Esophagus squamous epithelium (tissue), 5 donors: ENCODE measurements around the gene HLA-E. TPM values are rescaled to one million over a fixed set of nuclear protein-coding genes. Genes with fewer than 3 reads are reported as not detected.

Experiments
- DNase-seq: peaks from one replicate; lab custom pipeline; 2025; lab: John Stamatoyannopoulos, UW
- H3K27ac ChIP-seq, 4 donors: fragments of 200-600 bp; sonication (generic); one replicate each; pipeline ENCODE4 v1.5.1; 2016 to 2019; ENCODE audit warnings: mild to moderate bottlenecking in 1 of 4
- H3K27me3 ChIP-seq, 4 donors: fragments of 200-600 bp; sonication (generic); 1 replicate in 3 of 4; 2 replicates in 1 of 4; pipeline versions ENCODE4 v1.5.1 to v1.6.0; 2017 to 2021; ENCODE audit warnings: antibody characterized with exemption in 1 of 4
- H3K36me3 ChIP-seq, 3 donors: fragments of 200-600 bp; sonication (generic); one replicate each; pipeline ENCODE4 v1.5.1; 2016 to 2019
- H3K4me1 ChIP-seq, 3 donors: fragments of 200-600 bp; sonication (generic); one replicate each; pipeline ENCODE4 v1.5.1; 2017 to 2019
- H3K4me3 ChIP-seq, 4 donors: fragments of 200-600 bp; sonication (generic); 1 replicate in 3 of 4; 2 replicates in 1 of 4; pipeline ENCODE4 v1.5.1; 2016 to 2019; ENCODE audit warnings: mild to moderate bottlenecking in 2 of 4, moderate library complexity in 1 of 4
- H3K9me3 ChIP-seq, 3 donors: fragments of 200-600 bp; sonication (generic); one replicate each; pipeline ENCODE4 v1.5.1; 2016 to 2019
- POLR2A ChIP-seq, 4 donors: fragments of 450-650 bp; IDR thresholded peaks; one replicate each; pipeline ENCODE4 v1.6.1; 2017; ENCODE audit warnings: antibody characterized with exemption in 4 of 4, mild to moderate bottlenecking in 4 of 4, moderate library complexity in 3 of 4
- WGBS, 2 donors: methylation state at CpG; one replicate each; pipeline ENCODE4 v1.1.5; 2018; 5-methylcytosine and 5-hydroxymethylcytosine counted together
- intact Hi-C: fragments of 100-400 bp; cut with DNase I; formaldehyde crosslinking; loops from one replicate; pipeline ENCODE4 v1.15.0; 2022
- total RNA-seq, 4 donors: library from RNA; depleted of rRNA; stranded (reverse); fragments of >200 nt; gene quantifications; one replicate each; pipeline ENCODE4 v1.1.0, GENCODE V29; 2016
- TF ChIP-seq, protein P1 (sequence below), 6 experiments: fragments of 450-650 bp in 4 of 6; fragments of 200-600 bp in 2 of 6; sonication (generic) in 2 of 6; IDR thresholded peaks; one replicate each; pipeline ENCODE4 v1.5.1; 2016 to 2019; ENCODE audit warnings: antibody characterized with exemption in 6 of 6, mild to moderate bottlenecking in 4 of 6, moderate library complexity in 4 of 6
- donor health status: DM: yes; HTN: yes; CAD: no.

The HLA-E gene
- total RNA-seq, 4 donors from 2014 or later: 263 to 597 (median 356) TPM

DNA sequence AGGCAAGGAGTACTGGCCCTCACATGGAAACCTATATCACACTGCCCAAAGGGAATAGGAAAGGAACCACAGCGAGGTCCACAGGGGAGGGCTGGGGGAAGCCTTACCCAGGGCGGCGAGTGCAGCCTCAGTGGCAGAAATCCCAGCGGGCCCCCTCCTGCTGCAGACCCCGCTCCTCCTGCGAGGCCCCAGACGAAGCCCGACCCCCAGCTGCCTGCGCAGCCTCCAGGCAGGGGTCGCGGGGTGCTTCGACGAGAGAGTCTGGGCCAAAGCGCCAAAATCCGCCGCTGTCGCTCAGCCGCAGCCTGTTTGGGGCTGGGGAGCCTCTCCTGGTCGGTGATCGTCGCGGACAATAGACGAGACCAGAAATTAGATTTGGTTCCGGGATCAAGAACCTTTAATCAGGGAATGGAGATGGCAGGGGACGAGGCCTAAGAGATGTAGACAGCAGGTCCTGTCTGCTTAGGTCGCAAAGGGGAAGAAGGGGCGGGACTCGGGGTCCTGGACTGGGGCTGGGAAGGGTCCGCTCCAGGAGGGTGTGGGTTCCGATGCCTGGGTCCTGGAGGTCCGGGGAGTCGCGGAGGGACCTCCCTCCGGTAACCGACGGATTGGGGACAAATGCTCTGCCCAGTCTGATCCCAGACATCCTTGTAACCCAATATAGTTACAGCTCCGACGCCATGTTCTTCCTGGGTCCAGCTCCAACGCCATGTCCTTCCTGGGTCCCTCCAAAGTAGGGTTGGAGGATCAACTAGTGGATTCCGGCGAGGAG is 36.4 kb upstream of the HLA-E start:
- 30 to 40% methylated on average over 4 to 18 of the region's 41 CpGs for WGBS, 2 donors
- Histone ChIP-seq H3K9me3 (no peaks in the 10 kb centered on the region), H3K4me1 (peaks cover 14 to 34% (median 16%) of the 10 kb centered on the region in 3 donors), H3K27me3 (peaks cover 8 to 96% (median 34%) of the 10 kb centered on the region in 4 donors), H3K4me3 (no peak overlapping the region), H3K27ac (no peak overlapping the region), H3K36me3 (no peaks in the 10 kb centered on the region)
- intact Hi-C loops: no loop called here
- DNase-seq: no peak
- TF ChIP-seq POLR2A (IDR thresholded peaks at IDR 0.05): no peak
- TF ChIP-seq, protein P1, sequence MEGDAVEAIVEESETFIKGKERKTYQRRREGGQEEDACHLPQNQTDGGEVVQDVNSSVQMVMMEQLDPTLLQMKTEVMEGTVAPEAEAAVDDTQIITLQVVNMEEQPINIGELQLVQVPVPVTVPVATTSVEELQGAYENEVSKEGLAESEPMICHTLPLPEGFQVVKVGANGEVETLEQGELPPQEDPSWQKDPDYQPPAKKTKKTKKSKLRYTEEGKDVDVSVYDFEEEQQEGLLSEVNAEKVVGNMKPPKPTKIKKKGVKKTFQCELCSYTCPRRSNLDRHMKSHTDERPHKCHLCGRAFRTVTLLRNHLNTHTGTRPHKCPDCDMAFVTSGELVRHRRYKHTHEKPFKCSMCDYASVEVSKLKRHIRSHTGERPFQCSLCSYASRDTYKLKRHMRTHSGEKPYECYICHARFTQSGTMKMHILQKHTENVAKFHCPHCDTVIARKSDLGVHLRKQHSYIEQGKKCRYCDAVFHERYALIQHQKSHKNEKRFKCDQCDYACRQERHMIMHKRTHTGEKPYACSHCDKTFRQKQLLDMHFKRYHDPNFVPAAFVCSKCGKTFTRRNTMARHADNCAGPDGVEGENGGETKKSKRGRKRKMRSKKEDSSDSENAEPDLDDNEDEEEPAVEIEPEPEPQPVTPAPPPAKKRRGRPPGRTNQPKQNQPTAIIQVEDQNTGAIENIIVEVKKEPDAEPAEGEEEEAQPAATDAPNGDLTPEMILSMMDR (IDR thresholded peaks at IDR 0.05): no peak

DNA sequence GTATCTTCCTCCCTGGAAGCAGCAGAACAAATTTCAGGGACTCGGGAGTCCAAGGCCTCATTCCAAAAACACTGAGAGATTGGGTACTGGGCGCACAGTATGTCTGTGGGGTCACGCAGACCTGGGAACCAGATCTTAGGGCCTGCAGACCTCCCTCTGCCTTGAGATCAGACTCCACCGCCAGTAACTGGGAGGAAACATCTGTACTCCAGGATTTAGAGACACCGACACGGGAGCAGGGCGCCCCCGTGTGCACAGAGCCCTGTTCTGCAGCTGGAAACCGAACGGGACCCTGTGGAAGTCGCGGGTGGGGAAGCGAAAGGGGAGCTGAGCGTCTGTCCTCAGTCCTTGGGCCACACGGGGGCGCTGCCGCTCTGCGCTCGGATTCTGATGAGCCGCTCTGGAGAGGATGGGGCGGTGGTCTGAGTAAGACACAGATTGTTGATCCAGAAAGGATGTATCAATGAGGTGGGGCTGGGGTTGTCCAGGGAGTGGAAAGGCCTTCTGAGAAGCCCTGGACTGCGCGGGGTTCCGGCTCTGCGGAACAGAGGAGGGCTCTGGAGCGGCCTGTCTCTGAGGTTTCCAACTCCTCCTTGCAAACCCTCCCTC is 35.7 kb upstream of the HLA-E start:
- intact Hi-C loops: no loop called here
- WGBS, 2 donors: 10 to 14% methylated on average over 7 to 19 of the region's 26 CpGs
- no peak for DNase-seq
- Histone ChIP-seq H3K9me3 (no peaks in the 10 kb centered on the region), H3K27me3 (peaks cover 8 to 96% (median 29%) of the 10 kb centered on the region in 4 donors), H3K4me3 (peak overlapping the region in 2 of 4 donors; percentile 11 to 43), H3K27ac (no peak overlapping the region), H3K4me1 (peaks cover 14 to 34% (median 16%) of the 10 kb centered on the region in 3 donors), H3K36me3 (no peaks in the 10 kb centered on the region)
- TF ChIP-seq, protein P1 (IDR thresholded peaks at IDR 0.05): peak; percentile 59 to 91 (median 84)
- TF ChIP-seq POLR2A (IDR thresholded peaks at IDR 0.05): no peak

DNA sequence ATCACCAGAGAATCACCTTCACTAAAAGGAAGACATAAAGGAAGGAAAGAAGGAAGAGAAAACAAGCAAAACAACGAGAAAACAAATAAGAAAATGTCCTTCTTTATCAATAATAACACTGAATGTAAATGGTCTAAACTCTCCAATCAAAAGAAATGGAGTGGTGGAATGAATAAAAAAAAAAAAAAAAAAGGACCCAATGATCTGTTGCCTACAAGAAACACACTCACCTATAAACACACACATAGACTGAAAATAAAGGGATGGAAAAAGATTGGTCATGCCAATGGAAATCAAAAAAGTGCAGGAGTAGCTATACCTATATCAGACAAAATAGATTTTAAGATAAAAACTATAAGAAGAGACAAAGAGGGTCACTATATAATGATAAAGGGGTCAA is 30.2 kb upstream of the HLA-E start:
- WGBS, 2 donors: 29 to 36% methylated on average over 1 of the region's 1 CpG
- H3K27me3 ChIP-seq: peaks cover 6 to 100% (median 14%) of the 10 kb centered on the region in 4 donors
- H3K27ac ChIP-seq: no peak overlapping the region
- peaks cover 0 to 6% (median 0%) of the 10 kb centered on the region in 3 donors for H3K9me3 ChIP-seq
- intact Hi-C loops: no loop called here
- DNase-seq: no peak
- no peaks in the 10 kb centered on the region for H3K36me3 ChIP-seq
- H3K4me3 ChIP-seq: no peak overlapping the region
- TF ChIP-seq, protein P1 (IDR thresholded peaks at IDR 0.05): no peak
- no peak for TF ChIP-seq POLR2A (IDR thresholded peaks at IDR 0.05)
- H3K4me1 ChIP-seq: peaks cover 5 to 12% (median 6%) of the 10 kb centered on the region in 3 donors

DNA sequence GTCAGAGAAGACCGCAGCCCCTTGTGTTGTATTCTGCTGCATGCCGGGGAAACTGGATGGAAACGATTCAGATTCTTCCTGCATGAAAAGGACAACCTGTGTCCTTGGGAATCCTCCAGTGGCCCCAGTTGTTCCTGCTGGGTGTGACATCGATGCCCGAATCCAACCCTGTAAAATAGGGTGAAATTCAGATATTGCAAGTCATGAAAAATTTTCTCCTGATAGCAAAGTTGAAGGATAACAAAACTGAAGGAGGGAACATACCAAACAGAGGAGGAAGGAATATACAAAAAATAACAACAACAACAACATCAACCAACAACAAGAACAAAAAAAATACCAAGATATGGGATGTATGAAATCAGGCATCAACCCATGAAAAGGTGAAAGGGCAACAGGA is 28.3 kb upstream of the HLA-E start:
- Histone ChIP-seq H3K27ac (no peak overlapping the region), H3K9me3 (peaks cover 0 to 6% (median 0%) of the 10 kb centered on the region in 3 donors), H3K36me3 (no peaks in the 10 kb centered on the region), H3K27me3 (peaks cover 8 to 100% (median 23%) of the 10 kb centered on the region in 4 donors), H3K4me1 (peaks cover 9 to 19% (median 12%) of the 10 kb centered on the region in 3 donors), H3K4me3 (no peak overlapping the region)
- TF ChIP-seq POLR2A (IDR thresholded peaks at IDR 0.05): no peak
- 79 to 80% methylated on average over 1 to 5 of the region's 5 CpGs for WGBS, 2 donors
- intact Hi-C loops: no loop called here
- DNase-seq: no peak

- Histone ChIP-seq H3K4me1 (peaks cover 12 to 32% (median 20%) of the 10 kb centered on the region in 3 donors), H3K9me3 (peaks cover 0 to 6% (median 0%) of the 10 kb centered on the region in 3 donors), H3K27ac (no peak overlapping the region), H3K4me3 (no peak overlapping the region), H3K27me3 (peaks cover 9 to 100% (median 23%) of the 10 kb centered on the region in 4 donors), H3K36me3 (no peaks in the 10 kb centered on the region)
- WGBS, 2 donors: 44 to 55% methylated on average over 7 of the region's 7 CpGs
- intact Hi-C loops: no loop called here
- TF ChIP-seq POLR2A (IDR thresholded peaks at IDR 0.05): no peak
- TF ChIP-seq, protein P1 (IDR thresholded peaks at IDR 0.05): no peak
- no peak for DNase-seq
These were observed 26.8 kb upstream of the HLA-E start for GRCh38 chr6:30462482-30462881.
